ENCODE results near the gene EFCAB11. TPM values are rescaled to one million over a fixed set of nuclear protein-coding genes. Genes with fewer than 3 reads are reported as not detected.

The EFCAB11 gene
- total and polyA plus RNA-seq, 9 of the 15 experiments (the other 6 are each of a cell fraction or from before 2014, with no cell fraction given) = 13.4 to 37.9 (median 17.4) TPM

DNA sequence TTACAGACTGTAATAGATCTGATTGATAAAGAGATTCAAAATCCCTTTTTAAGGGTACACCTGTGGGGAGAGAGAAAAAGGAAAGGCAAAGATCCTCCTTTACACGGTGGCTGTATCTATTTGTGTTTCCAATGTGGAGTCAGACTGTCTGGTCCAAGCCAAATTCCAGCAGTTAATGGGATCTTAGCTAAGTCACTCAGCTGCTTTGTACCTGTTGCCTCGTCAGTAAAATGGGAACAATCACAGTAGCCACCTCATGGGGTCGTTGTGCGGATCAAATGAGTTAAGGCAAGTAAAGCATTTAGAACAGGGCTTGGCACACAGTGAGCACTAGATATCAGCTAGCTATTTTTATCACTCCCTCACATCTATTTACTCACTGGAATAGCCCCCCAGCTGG is 46.9 kb downstream of the EFCAB11 start:
- in situ Hi-C loops (cut with MboI) (no loop called here), intact Hi-C loops (cut with micrococcal nuclease) (no loop called here)
- no peaks in the 10 kb centered on the region for H3K9me3 ChIP-seq (replicated peaks; ENCODE audit: control insufficient read depth, insufficient read depth, low read depth, low read length)

More for the DNA sequence above, 46.9 kb downstream of the EFCAB11 start:
- no peak overlapping the region for H3K4me3 ChIP-seq
- H3K79me2 ChIP-seq (ENCODE audit: control insufficient read depth, insufficient read depth, low read length) = no peaks in the 10 kb centered on the region
- no peaks in the 10 kb centered on the region for H3K4me1 ChIP-seq (replicated peaks in 1 of 2; ENCODE audit: control insufficient read depth in 2 of 2, insufficient read depth in 2 of 2, low read length in 2 of 2)
- CTCF ChIA-PET (ENCODE audit: low intra/inter-chr PET ratio) = no interaction called here
- no peak overlapping the region for H3K9ac ChIP-seq (ENCODE audit: insufficient read depth in 1 of 2, low read depth in 2 of 2, low read length in 2 of 2)
- H3K27ac ChIP-seq (ENCODE audit: extremely low read depth, low read depth, low read length) = no peak overlapping the region
- WGBS (ENCODE audit: insufficient coverage, low coverage, missing lambda C conversion rate) = 38% methylated on average over 4 of the region's 4 CpGs
- H3K36me3 ChIP-seq (ENCODE audit: control insufficient read depth, insufficient read depth, low read length) = no peaks in the 10 kb centered on the region
- H3K9me1 ChIP-seq (ENCODE audit: control insufficient read depth, insufficient read depth, low read length) = no peaks in the 10 kb centered on the region
- DNase-seq (ENCODE audit: extremely low read depth in 1 of 4, low spot score in 3 of 4) (no peak), ATAC-seq (no peak), FAIRE-seq (no peak)
- TF ChIP-seq SAFB2 (IDR thresholded peaks at IDR 0.05; ENCODE audit: borderline replicate concordance, low read depth, low read length, severe bottlenecking) (no peak), ZNF311 (CRISPR knock-in tag; IDR thresholded peaks at IDR 0.05) (no peak), NR1H2 (CRISPR knock-in tag; IDR thresholded peaks at IDR 0.05) (no peak), ZNF175 (CRISPR knock-in tag; IDR thresholded peaks at IDR 0.05; ENCODE audit: low read depth) (no peak), COPS2 (conservative IDR thresholded peaks at IDR 0.05) (no peak), ILF3 (IDR thresholded peaks at IDR 0.05; ENCODE audit: borderline replicate concordance) (no peak), ZNF253 (CRISPR knock-in tag; conservative IDR thresholded peaks at IDR 0.05) (no peak), ZC3H8 (IDR thresholded peaks at IDR 0.05) (no peak), SPI1 (IDR thresholded peaks at IDR 0.05; ENCODE audit: borderline replicate concordance, low read depth, low read length) (no peak), YY1 (IDR thresholded peaks at IDR 0.05; ENCODE audit: borderline replicate concordance in 1 of 3, control insufficient read depth in 1 of 3, extremely low read depth in 1 of 3, insufficient read depth in 3 of 3, insufficient read length in 1 of 3, insufficient replicate concordance in 2 of 3, low read depth in 1 of 3, low read length in 2 of 3) (no peak), MAFK (IDR thresholded peaks at IDR 0.05; ENCODE audit: low read length) (no peak), SP1 (CRISPR knock-in tag; IDR thresholded peaks at IDR 0.05) (no peak)
- TF ChIP-seq, protein P1, sequence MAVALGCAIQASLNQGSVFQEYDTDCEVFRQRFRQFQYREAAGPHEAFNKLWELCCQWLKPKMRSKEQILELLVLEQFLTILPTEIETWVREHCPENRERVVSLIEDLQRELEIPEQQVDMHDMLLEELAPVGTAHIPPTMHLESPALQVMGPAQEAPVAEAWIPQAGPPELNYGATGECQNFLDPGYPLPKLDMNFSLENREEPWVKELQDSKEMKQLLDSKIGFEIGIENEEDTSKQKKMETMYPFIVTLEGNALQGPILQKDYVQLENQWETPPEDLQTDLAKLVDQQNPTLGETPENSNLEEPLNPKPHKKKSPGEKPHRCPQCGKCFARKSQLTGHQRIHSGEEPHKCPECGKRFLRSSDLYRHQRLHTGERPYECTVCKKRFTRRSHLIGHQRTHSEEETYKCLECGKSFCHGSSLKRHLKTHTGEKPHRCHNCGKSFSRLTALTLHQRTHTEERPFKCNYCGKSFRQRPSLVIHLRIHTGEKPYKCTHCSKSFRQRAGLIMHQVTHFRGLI (CRISPR knock-in tag; IDR thresholded peaks at IDR 0.05) = no peak
- TF ChIP-seq, protein P2, sequence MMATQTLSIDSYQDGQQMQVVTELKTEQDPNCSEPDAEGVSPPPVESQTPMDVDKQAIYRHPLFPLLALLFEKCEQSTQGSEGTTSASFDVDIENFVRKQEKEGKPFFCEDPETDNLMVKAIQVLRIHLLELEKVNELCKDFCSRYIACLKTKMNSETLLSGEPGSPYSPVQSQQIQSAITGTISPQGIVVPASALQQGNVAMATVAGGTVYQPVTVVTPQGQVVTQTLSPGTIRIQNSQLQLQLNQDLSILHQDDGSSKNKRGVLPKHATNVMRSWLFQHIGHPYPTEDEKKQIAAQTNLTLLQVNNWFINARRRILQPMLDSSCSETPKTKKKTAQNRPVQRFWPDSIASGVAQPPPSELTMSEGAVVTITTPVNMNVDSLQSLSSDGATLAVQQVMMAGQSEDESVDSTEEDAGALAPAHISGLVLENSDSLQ (IDR thresholded peaks at IDR 0.05) = no peak
- TF ChIP-seq, protein P3, sequence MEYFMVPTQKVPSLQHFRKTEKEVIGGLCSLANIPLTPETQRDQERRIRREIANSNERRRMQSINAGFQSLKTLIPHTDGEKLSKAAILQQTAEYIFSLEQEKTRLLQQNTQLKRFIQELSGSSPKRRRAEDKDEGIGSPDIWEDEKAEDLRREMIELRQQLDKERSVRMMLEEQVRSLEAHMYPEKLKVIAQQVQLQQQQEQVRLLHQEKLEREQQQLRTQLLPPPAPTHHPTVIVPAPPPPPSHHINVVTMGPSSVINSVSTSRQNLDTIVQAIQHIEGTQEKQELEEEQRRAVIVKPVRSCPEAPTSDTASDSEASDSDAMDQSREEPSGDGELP (CRISPR knock-in tag; IDR thresholded peaks at IDR 0.05; ENCODE audit: borderline replicate concordance) = no peak
- TF ChIP-seq, protein P4, sequence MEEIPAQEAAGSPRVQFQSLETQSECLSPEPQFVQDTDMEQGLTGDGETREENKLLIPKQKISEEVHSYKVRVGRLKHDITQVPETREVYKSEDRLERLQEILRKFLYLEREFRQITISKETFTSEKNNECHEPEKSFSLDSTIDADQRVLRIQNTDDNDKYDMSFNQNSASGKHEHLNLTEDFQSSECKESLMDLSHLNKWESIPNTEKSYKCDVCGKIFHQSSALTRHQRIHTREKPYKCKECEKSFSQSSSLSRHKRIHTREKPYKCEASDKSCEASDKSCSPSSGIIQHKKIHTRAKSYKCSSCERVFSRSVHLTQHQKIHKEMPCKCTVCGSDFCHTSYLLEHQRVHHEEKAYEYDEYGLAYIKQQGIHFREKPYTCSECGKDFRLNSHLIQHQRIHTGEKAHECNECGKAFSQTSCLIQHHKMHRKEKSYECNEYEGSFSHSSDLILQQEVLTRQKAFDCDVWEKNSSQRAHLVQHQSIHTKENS (CRISPR knock-in tag; IDR thresholded peaks at IDR 0.05) = no peak
- POLR2A ChIA-PET = no interaction called here
- H2AFZ ChIP-seq (ENCODE audit: low read depth, low read length) = no peak overlapping the region
- no peaks in the 10 kb centered on the region for H3K27me3 ChIP-seq (ENCODE audit: control insufficient read depth in 2 of 2, insufficient read depth in 2 of 2, low read length in 2 of 2)
- H4K20me1 ChIP-seq (replicated peaks; ENCODE audit: control insufficient read depth, insufficient read depth, low read length) = no peaks in the 10 kb centered on the region
- BruUV-seq (replicated peaks) = no TSS peak
- no peak overlapping the region for H3K4me2 ChIP-seq (ENCODE audit: insufficient read depth, low read length)
